ENCODE measurements around the gene PPP2R3A. TPM values are rescaled to one million over a fixed set of nuclear protein-coding genes. Genes with fewer than 3 reads are reported as not detected.

Gene PPP2R3A
- total and polyA plus RNA-seq, 2 of the 4 experiments (the other 2 are of a cell fraction), result 11.3 to 37.3 TPM

GRCh38 chr3:136093771-136094170, 128.2 kb downstream of the PPP2R3A start:
- intact Hi-C loops (cut with micrococcal nuclease), result no loop called here
- H2BK120ac ChIP-seq (ENCODE audit: low read depth, low read length), result no peak overlapping the region
- H3K14ac ChIP-seq (replicated peaks; ENCODE audit: low read depth, low read length), result no peak overlapping the region
- H4K5ac ChIP-seq (ENCODE audit: low read depth, low read length), result no peak overlapping the region
- H3K4ac ChIP-seq (ENCODE audit: low read depth, low read length), result no peak overlapping the region
- H2BK5ac ChIP-seq (ENCODE audit: low read depth, low read length, poor library complexity, severe bottlenecking), result no peak overlapping the region
- H3K9me1 ChIP-seq (ENCODE audit: insufficient read depth, low read length), result no peaks in the 10 kb centered on the region
- no peak overlapping the region for H2BK20ac ChIP-seq (ENCODE audit: low read depth, low read length)
- peaks cover 10% of the 10 kb centered on the region for H3K36me3 ChIP-seq (ENCODE audit: control insufficient read depth, insufficient read depth, low read length)
- H3K27ac ChIP-seq (ENCODE audit: insufficient read depth, low read length), result no peak overlapping the region
- no peak for DNase-seq
- H2AK5ac ChIP-seq (ENCODE audit: low read depth, low read length), result no peak overlapping the region
- no CpG with 5 or more reads among the region's 4 CpGs for WGBS, 2 experiments (ENCODE audit: extremely low coverage in 2 of 2, insufficient read length in 1 of 2)
- no peak overlapping the region for H4K8ac ChIP-seq (ENCODE audit: low read depth in 2 of 2, low read length in 2 of 2)
- TF ChIP-seq CEBPB (IDR thresholded peaks at IDR 0.05; ENCODE audit: low read depth, low read length) (no peak), MAZ (IDR thresholded peaks at IDR 0.05; ENCODE audit: borderline replicate concordance, low read depth, low read length) (no peak), MAFK (IDR thresholded peaks at IDR 0.05; ENCODE audit: low read depth, low read length) (no peak), NFE2L2 (IDR thresholded peaks at IDR 0.05; ENCODE audit: low read depth, low read length) (no peak), RFX5 (IDR thresholded peaks at IDR 0.05; ENCODE audit: low read depth, low read length) (no peak), MXI1 (IDR thresholded peaks at IDR 0.05; ENCODE audit: borderline replicate concordance, low read depth, low read length) (no peak), CTCF (conservative IDR thresholded peaks at IDR 0.05; ENCODE audit: low read depth, low read length) (no peak), FOS (IDR thresholded peaks at IDR 0.05; ENCODE audit: low read depth, low read length) (no peak), RCOR1 (IDR thresholded peaks at IDR 0.05; ENCODE audit: insufficient replicate concordance, low read length) (no peak), CHD1 (IDR thresholded peaks at IDR 0.05; ENCODE audit: low read depth, low read length) (no peak), RAD21 (IDR thresholded peaks at IDR 0.05; ENCODE audit: low read length) (no peak), BHLHE40 (IDR thresholded peaks at IDR 0.05; ENCODE audit: low read depth, low read length) (no peak)
- in situ Hi-C loops (cut with MboI; ENCODE audit: low sequenced_read_pairs), result no loop called here
- CTCF ChIA-PET, result no interaction called here
- peaks cover 5 to 11% of the 10 kb centered on the region in 2 experiments; a peak in 3 of 4 replicates for H3K79me1 ChIP-seq (ENCODE audit: low read depth in 1 of 2, low read length in 2 of 2)
- BruUV-seq (replicated peaks), result no TSS peak
- ATAC-seq (ENCODE audit: low read depth), result no peak
- no peak overlapping the region for H3K4me2 ChIP-seq (ENCODE audit: low read depth, low read length)
- H3K56ac ChIP-seq (ENCODE audit: extremely low read depth, insufficient read depth, low read length), result no peak overlapping the region
- H4K91ac ChIP-seq (ENCODE audit: insufficient read depth, low read depth, low read length), result no peak overlapping the region
- H2AFZ ChIP-seq (replicated peaks; ENCODE audit: low read length, poor library complexity), result no peak overlapping the region
- H2BK15ac ChIP-seq (ENCODE audit: low read depth, low read length), result no peak overlapping the region
- POLR2A ChIA-PET (ENCODE audit: unreplicated experiment), result no interaction called here
- no peak overlapping the region for H3K4me3 ChIP-seq (ENCODE audit: insufficient read depth, low read depth, low read length)
- H3K18ac ChIP-seq (ENCODE audit: low read depth, low read length), result no peak overlapping the region
- H3K27me3 ChIP-seq (ENCODE audit: control insufficient read depth, insufficient read depth, low read length), result no peaks in the 10 kb centered on the region
- no peak overlapping the region for H2AK9ac ChIP-seq (replicated peaks; ENCODE audit: low read depth, low read length, poor library complexity)
- no peaks in the 10 kb centered on the region for H3K4me1 ChIP-seq (ENCODE audit: control insufficient read depth, insufficient read depth, low read length)
- H3K23ac ChIP-seq (ENCODE audit: low read depth, low read length), result no peak overlapping the region
- no peaks in the 10 kb centered on the region; the same call in 1 of the 2 replicates for H4K20me1 ChIP-seq (ENCODE audit: insufficient read depth, low read length)
- dilution Hi-C loops (cut with HindIII; ENCODE audit: low sequenced_read_pairs, unreplicated experiment), result no loop called here
- H3K9me3 ChIP-seq (ENCODE audit: control insufficient read depth, insufficient read depth, low read length), result no peaks in the 10 kb centered on the region
- no peak overlapping the region for H3K9ac ChIP-seq (ENCODE audit: low read depth, low read length)
